Measurements from ENCODE around the gene MACF1. TPM values are rescaled to one million over a fixed set of nuclear protein-coding genes. Genes with fewer than 3 reads are reported as not detected.

The MACF1 gene
- total RNA-seq, 1 donor from 2014 or later: 185 TPM

DNA sequence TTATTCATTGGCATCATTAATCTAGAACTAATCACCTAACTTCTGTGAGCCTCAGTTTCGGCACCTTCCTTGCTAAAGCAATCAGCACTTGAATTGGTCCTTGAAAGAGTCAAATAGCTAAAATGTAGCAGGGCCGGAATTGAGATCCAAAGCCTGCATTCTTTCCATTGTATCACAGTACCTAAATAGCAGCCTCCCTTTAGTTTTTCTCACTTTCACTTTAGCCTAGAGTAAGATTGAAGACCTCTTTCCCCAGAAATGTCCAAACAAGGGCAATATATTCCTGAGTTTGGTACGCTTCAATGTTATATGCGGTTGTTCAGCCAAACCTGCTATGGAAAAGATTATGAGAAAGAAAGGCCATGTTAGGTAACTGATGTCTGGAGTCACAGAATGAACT lies 165.1 kb downstream of the MACF1 start:
- Mint-ChIP-seq H3K27me3 (ENCODE audit: low read depth) (no peaks in the 10 kb centered on the region), H3K27ac (ENCODE audit: unreplicated experiment) (no peak overlapping the region), H3K4me3 (no peak overlapping the region), H3K36me3 (ENCODE audit: low read depth) (peaks cover 11% of the 10 kb centered on the region), H3K9me3 (no peaks in the 10 kb centered on the region), H3K4me1 (no peaks in the 10 kb centered on the region)
- TF ChIP-seq, protein P1, sequence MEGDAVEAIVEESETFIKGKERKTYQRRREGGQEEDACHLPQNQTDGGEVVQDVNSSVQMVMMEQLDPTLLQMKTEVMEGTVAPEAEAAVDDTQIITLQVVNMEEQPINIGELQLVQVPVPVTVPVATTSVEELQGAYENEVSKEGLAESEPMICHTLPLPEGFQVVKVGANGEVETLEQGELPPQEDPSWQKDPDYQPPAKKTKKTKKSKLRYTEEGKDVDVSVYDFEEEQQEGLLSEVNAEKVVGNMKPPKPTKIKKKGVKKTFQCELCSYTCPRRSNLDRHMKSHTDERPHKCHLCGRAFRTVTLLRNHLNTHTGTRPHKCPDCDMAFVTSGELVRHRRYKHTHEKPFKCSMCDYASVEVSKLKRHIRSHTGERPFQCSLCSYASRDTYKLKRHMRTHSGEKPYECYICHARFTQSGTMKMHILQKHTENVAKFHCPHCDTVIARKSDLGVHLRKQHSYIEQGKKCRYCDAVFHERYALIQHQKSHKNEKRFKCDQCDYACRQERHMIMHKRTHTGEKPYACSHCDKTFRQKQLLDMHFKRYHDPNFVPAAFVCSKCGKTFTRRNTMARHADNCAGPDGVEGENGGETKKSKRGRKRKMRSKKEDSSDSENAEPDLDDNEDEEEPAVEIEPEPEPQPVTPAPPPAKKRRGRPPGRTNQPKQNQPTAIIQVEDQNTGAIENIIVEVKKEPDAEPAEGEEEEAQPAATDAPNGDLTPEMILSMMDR (conservative IDR thresholded peaks at IDR 0.05): no peak
- no peak for DNase-seq (ENCODE audit: low read depth, low spot score)

DNA sequence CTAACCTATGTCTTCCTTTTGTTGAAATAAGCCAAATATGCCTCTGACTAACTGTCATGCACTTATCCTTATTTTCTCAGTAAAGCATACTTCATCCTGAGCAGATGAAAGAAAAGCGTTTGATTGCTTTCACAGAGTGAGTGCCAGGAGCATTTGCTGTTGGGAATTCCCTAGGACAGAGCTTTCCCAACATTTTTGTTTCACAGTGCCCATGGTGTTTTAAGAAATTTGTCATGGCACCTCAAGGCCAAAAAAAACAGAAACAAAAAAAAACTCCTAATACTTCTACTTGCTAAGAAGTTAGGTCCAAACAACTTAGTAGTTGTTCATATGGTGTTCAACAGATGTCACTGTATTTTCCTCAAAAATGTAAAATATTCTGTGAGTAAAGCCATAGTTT lies 166.1 kb downstream of the MACF1 start:
- no peaks in the 10 kb centered on the region for H3K4me1 Mint-ChIP-seq
- no peaks in the 10 kb centered on the region for H3K27me3 Mint-ChIP-seq (ENCODE audit: low read depth)
- H3K36me3 Mint-ChIP-seq (ENCODE audit: low read depth): peaks cover 11% of the 10 kb centered on the region
- no peak overlapping the region for H3K27ac Mint-ChIP-seq (ENCODE audit: unreplicated experiment)
- H3K4me3 Mint-ChIP-seq: no peak overlapping the region
- DNase-seq (ENCODE audit: low read depth, low spot score): no peak
- TF ChIP-seq, protein P1 (conservative IDR thresholded peaks at IDR 0.05): no peak
- no peaks in the 10 kb centered on the region for H3K9me3 Mint-ChIP-seq

DNA sequence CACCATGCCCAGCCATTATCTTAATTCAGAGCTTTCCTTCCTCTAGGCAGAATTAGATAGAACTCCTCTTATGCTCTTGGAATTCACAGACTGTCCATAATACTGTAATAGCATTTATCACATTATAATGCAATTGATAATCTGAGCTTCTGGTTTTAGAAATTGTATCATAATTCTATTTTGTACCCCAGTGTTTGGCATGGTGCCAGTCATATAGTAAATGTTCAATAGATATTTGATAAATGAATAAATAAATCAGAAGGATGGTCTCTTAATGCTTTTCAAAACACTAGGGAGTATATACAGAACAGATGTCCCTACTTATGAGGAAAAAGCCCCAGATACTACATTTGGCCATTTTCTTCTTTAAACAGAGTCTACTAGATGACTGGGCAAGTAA lies 167.6 kb downstream of the MACF1 start:
- Mint-ChIP-seq H3K4me3 (no peak overlapping the region), H3K4me1 (no peaks in the 10 kb centered on the region), H3K9me3 (no peaks in the 10 kb centered on the region), H3K27ac (ENCODE audit: unreplicated experiment) (no peak overlapping the region), H3K27me3 (ENCODE audit: low read depth) (no peaks in the 10 kb centered on the region), H3K36me3 (ENCODE audit: low read depth) (peaks cover 11% of the 10 kb centered on the region)
- DNase-seq (ENCODE audit: low read depth, low spot score): no peak
- TF ChIP-seq, protein P1 (conservative IDR thresholded peaks at IDR 0.05): no peak

DNA sequence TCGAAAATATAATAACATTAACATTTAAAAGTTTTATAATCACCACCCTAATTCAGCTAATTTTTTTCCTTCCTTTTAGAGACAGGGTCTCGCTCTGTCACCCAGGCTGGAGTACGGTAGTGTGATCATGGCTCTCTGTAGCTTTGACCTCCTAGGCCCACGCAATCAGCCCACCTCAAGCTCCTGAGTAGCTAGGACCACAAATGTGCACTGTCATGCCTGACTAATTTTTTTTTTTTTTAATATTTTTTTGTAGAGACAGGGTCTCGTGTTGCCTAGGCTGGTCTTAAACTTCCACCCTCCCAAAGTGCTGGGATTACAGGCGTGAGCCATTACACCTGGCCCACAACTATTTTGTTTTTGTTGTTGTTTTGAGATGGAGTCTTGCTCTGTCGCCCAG lies 172.2 kb downstream of the MACF1 start:
- peaks cover 3% of the 10 kb centered on the region for H3K36me3 Mint-ChIP-seq (ENCODE audit: low read depth)
- TF ChIP-seq, protein P1 (conservative IDR thresholded peaks at IDR 0.05): no peak
- H3K27me3 Mint-ChIP-seq (ENCODE audit: low read depth): no peaks in the 10 kb centered on the region
- H3K9me3 Mint-ChIP-seq: no peaks in the 10 kb centered on the region
- DNase-seq (ENCODE audit: low read depth, low spot score): no peak
- H3K27ac Mint-ChIP-seq (ENCODE audit: unreplicated experiment): no peak overlapping the region
- H3K4me3 Mint-ChIP-seq: no peak overlapping the region
- H3K4me1 Mint-ChIP-seq: no peaks in the 10 kb centered on the region

DNA sequence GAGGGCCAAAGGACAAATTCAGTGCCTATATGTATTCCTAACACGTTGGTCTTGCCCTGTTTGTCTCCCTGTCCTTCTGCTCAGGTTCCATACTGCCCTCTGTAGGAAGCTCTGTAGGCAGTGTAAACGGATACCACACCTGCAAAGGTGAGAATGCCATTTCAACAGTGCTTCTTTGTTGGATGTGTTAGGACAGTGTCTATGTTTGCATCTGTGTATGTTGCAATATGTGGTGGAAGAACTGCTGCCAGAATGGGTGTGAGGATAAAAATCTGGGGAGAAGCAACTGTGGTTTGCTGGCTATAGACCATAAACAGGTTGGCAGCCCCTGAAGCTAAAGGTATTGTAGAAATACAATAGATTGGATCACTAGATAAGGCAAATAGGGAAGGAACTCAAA lies 173.9 kb downstream of the MACF1 start:
- TF ChIP-seq, protein P1 (conservative IDR thresholded peaks at IDR 0.05): peak; percentile 61
- Mint-ChIP-seq H3K27ac (ENCODE audit: unreplicated experiment) (no peak overlapping the region), H3K36me3 (ENCODE audit: low read depth) (peaks cover 5% of the 10 kb centered on the region)

DNA sequence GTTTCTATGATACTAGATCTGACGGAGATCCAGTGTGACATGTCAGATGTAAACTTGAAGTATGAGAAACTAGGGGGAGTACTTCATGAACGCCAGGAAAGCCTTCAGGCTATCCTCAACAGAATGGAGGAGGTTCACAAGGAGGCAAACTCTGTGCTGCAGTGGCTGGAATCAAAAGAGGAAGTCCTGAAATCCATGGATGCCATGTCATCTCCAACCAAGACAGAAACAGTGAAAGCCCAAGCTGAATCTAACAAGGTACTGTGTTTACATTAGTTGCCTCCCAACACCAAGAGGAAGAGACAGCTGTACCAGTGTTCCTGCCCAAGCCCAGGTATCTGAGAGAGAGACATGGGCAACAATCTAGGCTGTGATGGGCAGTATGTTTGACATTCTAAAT lies 174.7 kb downstream of the MACF1 start:
- Mint-ChIP-seq H3K36me3 (ENCODE audit: low read depth) (peaks cover 8% of the 10 kb centered on the region), H3K9me3 (no peaks in the 10 kb centered on the region), H3K4me1 (no peaks in the 10 kb centered on the region), H3K4me3 (no peak overlapping the region), H3K27ac (ENCODE audit: unreplicated experiment) (no peak overlapping the region), H3K27me3 (ENCODE audit: low read depth) (no peaks in the 10 kb centered on the region)
- TF ChIP-seq, protein P1 (conservative IDR thresholded peaks at IDR 0.05): no peak
- no peak for DNase-seq (ENCODE audit: low read depth, low spot score)

More for the DNA sequence above, 173.9 kb downstream of the MACF1 start:
- Mint-ChIP-seq H3K27me3 (ENCODE audit: low read depth) (no peaks in the 10 kb centered on the region), H3K4me1 (no peaks in the 10 kb centered on the region), H3K4me3 (no peak overlapping the region), H3K9me3 (no peaks in the 10 kb centered on the region)
- no peak for DNase-seq (ENCODE audit: low read depth, low spot score)
